Epithelial cell of proximal tubule (primary cell): ENCODE measurements around the gene HOGA1. TPM values are rescaled to one million over a fixed set of nuclear protein-coding genes. Genes with fewer than 3 reads are reported as not detected.
"Not testable (repeated sequence)": the region's sequence is repeated elsewhere in the genome, so short reads cannot be mapped to it uniquely, and the experiment has no call there.

Experiments
- DNase-seq: peaks from one replicate; pipeline ENCODE4 v3.0.0-alpha.2; 2011; ENCODE audit warnings: low read depth
- H3K4me3 ChIP-seq: 2 replicates; pipeline ENCODE4 v1.5.1; 2011; ENCODE audit warnings: low read depth, mild to moderate bottlenecking, low read length
- CTCF ChIP-seq: conservative IDR thresholded peaks from 2 replicates; pipeline ENCODE4 v1.5.1; 2012; ENCODE audit warnings: low read depth, mild to moderate bottlenecking, low read length
- total RNA-seq: library from RNA; depleted of rRNA; stranded (reverse); fragments of >200 nt; gene quantifications from 2 replicates; pipeline ENCODE4 v1.2.3, GENCODE V29; 2015

Gene HOGA1
- total RNA-seq, 1 donor from 2014 or later = 10.8 TPM

GRCh38 chr10:97640174-97640867, 56.1 kb downstream of the HOGA1 start, which contains the start of gene PI4K2A:
Gene PI4K2A, plus strand, starts transcription at chr10:97640671. Its CDS starts 72 bp downstream, at chr10:97640743.
- H3K4me3 ChIP-seq = peak within 1 kb of the TSS; percentile 84
- TF ChIP-seq CTCF = no peak
- peak; percentile 91 for DNase-seq

DNA sequence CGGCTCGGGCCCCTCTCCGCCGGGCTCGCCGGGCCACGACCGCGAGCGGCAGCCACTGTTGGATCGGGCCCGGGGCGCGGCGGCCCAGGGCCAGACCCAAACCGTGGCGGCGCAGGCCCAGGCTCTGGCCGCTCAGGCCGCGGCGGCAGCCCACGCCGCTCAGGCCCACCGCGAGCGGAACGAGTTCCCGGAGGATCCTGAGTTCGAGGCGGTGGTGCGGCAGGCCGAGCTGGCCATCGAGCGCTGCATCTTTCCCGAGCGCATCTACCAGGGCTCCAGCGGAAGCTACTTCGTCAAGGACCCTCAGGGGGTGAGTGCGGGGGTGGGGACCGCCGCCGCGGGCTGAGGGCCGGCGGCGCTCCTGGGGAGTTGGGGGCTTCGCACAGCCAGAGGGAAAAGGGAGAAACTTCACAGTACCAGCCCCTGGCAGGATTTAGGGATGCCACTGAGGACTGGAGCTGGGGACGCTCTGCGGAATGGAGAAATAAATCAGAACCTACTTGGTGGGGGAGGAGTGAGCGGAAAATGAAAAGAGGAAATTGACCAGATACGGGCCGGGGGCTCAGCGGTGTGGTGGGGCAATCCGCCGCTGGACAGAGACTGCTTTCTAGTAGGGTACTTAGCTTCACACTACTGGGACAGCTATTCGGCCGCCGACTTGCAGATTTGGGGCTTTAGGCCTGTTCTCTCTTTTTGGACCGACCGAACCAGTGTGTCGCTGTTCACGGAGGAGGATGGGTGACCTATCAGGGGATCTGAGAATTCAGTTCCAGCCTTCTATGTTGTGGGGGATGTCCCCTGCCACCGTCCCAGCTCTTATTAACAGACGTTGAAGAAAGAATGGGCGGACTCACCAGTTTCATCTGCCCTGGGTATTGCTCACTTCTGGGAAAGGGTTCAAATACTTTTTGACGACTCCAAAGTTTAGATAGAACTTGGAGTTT, 57.0 kb downstream of the HOGA1 start:
- DNase-seq = no peak
- no peak for TF ChIP-seq CTCF
- H3K4me3 ChIP-seq = peak overlapping the region; percentile 84

- DNase-seq, H3K4me3 ChIP-seq: not testable (repeated sequence)
These were observed 58.4 kb downstream of the HOGA1 start for GRCh38 chr10:97642471-97643159.

GRCh38 chr10:97643441-97643985, 59.3 kb downstream of the HOGA1 start:
- DNase-seq = no peak
- H3K4me3 ChIP-seq = no peak overlapping the region
- TF ChIP-seq CTCF = no peak

GRCh38 chr10:97644936-97645335, 60.7 kb downstream of the HOGA1 start:
- TF ChIP-seq CTCF = no peak
- no peak for DNase-seq
- H3K4me3 ChIP-seq = no peak overlapping the region

DNA sequence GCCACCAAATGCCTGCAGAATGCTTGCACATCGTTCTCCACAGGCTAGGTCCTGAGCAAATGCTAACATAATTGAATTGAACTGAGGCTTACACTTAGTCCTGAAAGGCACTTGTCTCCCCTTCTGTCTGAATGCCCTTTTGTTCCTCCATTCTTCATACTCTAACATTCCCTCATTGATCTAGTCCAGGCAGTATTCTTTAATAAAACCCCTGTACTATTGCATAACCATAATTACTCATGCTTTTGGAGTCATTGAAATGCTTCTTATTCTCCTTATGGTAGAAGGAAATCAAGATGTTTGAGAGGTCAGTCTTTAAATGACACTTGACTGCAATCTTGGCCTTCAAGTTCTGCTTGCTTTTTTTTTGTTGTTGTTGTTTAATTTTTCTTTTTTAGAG, 63.4 kb downstream of the HOGA1 start:
- H3K4me3 ChIP-seq = no peak overlapping the region
- no peak for DNase-seq
- no peak for TF ChIP-seq CTCF
